Fibroblast of pulmonary artery (primary cell): ENCODE results near the gene ZFP62.
"Not testable (repeated sequence)": the region's sequence is repeated elsewhere in the genome, so short reads cannot be mapped to it uniquely, and the experiment has no call there.

ENCODE experiments used
- DNase-seq: peaks from one replicate; pipeline ENCODE4 v3.0.0-alpha.2; 2010; ENCODE audit warnings: low read depth
- H3K4me3 ChIP-seq: replicated peaks from 2 replicates; pipeline ENCODE4 v1.5.1; 2011; ENCODE audit warnings: low read depth, mild to moderate bottlenecking, control low read depth, low read length, moderate library complexity
- CTCF ChIP-seq: IDR thresholded peaks from 2 replicates; pipeline ENCODE4 v1.5.1; 2011; ENCODE audit warnings: mild to moderate bottlenecking, control low read depth, low read length, inconsistent platforms; ENCODE audit errors: missing control alignments

ZFP62 gene

GRCh38 chr5:180901319-180902009 lies 40.4 kb upstream of the ZFP62 start:
- DNase-seq: no peak
- H3K4me3 ChIP-seq: no peak overlapping the region
- TF ChIP-seq CTCF: no peak

DNA sequence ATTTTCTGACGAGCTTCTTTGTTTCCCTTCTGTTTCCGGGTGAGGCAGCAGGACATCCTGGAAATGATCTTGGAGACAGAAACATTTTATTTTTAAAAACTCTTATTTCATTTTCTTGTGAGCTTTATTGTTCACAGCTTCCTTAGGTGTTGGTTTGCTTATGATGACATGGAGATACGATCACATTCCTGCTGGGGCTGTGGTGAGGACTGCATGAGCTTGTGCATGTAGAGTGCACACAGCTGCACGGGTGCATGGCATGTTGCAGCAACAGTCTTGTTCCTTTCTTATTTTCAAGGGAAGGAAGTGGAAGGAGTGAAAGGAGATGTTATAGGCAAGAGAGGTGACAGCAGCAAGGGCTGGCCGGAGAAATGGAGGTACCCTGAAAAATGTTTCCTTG lies 39.1 kb upstream of the ZFP62 start:
- no peak overlapping the region for H3K4me3 ChIP-seq
- DNase-seq: no peak
- TF ChIP-seq CTCF: no peak

DNA sequence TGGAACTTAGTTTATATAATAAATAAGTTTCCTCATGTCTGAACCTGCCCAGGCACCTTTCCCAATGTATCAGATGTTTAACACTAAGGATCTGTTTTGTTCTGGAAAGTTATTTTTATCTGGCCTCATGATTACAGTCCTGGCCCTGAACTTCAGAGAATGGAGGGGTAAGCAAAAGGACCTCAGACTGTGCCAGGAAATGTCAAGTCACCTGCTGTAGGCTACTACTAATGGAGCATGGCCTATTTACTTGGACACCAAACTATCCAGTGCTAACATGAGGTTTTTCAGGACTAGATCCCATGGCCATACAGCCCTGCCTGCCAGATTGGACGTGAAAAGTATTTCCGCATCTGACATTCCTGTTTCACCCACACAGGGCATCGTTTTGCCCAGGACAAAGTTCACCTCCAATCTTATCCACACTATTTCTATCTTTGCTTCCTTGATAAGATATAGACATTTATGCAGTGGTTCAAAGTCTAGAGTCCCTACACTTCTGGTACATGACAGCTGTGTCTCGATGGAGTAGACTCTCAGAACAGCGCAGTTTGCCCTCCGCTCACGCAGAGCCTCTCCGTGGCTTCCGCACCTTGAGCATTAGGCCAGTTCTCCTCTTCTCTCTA lies 37.7 kb upstream of the ZFP62 start, which contains the start of gene BTNL8:
BTNL8 (plus strand) TSS at position 539 of the 626 bp plus-strand sequence. CDS start 152 bp downstream, outside the sequence.
- no peak for DNase-seq
- no peak for TF ChIP-seq CTCF
- no peak within 1 kb of the TSS for H3K4me3 ChIP-seq

GRCh38 chr5:180895330-180895729 lies 34.3 kb upstream of the ZFP62 start:
- not testable (repeated sequence) for DNase-seq, H3K4me3 ChIP-seq

DNA sequence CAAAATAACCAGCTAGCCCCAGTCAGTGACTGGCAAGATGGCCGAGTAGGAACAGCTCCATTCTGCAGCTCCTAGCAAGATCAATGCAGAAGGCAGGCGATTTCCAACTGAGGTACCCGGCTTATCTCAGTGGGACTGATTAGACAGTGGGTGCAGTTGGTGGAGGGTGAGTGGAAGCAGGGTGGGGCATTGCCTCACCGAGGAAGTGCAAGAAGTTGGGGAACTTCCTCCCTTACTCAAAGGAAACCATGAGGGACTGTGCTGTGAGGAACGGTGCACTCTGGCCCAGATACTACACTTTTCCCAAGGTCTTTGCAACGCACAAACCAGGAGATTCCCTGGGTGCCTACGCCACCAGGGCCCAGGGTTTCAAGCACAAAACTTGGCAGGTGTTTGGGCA lies 28.3 kb upstream of the ZFP62 start:
- DNase-seq: no peak
- TF ChIP-seq CTCF: no peak
- no peak overlapping the region for H3K4me3 ChIP-seq

- DNase-seq, H3K4me3 ChIP-seq: not testable (repeated sequence)
Measured at GRCh38 chr5:180885845-180886529, 24.9 kb upstream of the ZFP62 start.

DNA sequence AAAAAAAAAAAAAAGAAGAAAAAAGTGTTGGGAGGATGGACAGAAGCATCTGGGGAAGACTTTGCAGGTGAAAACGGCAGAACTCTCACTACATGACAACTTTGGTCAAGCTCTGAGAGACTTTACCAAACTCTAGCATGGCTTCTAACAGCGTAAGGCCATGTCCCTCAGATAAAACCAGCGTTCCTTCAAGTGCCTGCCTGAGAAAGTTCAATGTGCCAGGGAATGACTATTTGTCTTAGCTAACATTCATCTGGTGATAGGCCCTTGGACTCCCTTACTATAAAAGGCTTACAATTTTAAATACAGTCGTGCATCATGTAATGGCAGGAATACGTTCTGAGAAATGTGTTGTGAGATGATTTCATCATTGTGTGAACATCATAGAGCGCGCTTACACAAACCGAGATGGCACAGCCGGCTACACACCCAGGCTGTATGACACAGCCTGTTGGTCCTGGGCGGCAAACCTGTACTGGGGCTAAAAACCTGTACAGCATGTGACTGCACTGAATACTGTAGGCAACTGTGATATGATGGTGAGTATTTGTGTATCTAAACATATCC lies 14.9 kb upstream of the ZFP62 start:
- no peak for DNase-seq
- TF ChIP-seq CTCF: no peak
- no peak overlapping the region for H3K4me3 ChIP-seq
